RWPE2 (cell line): ENCODE results near the gene HS2ST1.

Experiments
- ATAC-seq: fragments of 200-7000 bp; cut with Tn5 transposase; 3 replicates; pipeline ENCODE4 v1.9.1; 2021; ENCODE audit warnings: low read depth
- DNase-seq: peaks from one replicate; pipeline ENCODE4 v3.0.0-alpha.2; 2020; ENCODE audit warnings: low spot score
- H3K27ac ChIP-seq: fragments of 450-650 bp; 2 replicates; pipeline ENCODE4 v1.5.1; 2017; ENCODE audit warnings: mild to moderate bottlenecking; ENCODE audit not compliant: poor library complexity, severe bottlenecking
- H3K27me3 ChIP-seq: fragments of 250-450 bp; sonication (Bioruptor Pico); 2 replicates; pipeline ENCODE4 v1.5.1; 2021; ENCODE audit warnings: mild to moderate bottlenecking, moderate library complexity; ENCODE audit not compliant: insufficient read depth, poor library complexity, severe bottlenecking
- H3K36me3 ChIP-seq: fragments of 250-450 bp; sonication (Bioruptor Pico); 2 replicates; pipeline ENCODE4 v1.5.1; 2020; ENCODE audit warnings: low read depth, mild to moderate bottlenecking, moderate library complexity
- H3K4me1 ChIP-seq: fragments of 250-450 bp; sonication (Bioruptor Pico); 2 replicates; pipeline ENCODE4 v1.5.1; 2021; ENCODE audit warnings: mild to moderate bottlenecking, moderate library complexity; ENCODE audit not compliant: insufficient read depth, poor library complexity, severe bottlenecking
- H3K4me3 ChIP-seq: fragments of 250-450 bp; sonication (Bioruptor Pico); 2 replicates; pipeline ENCODE4 v1.5.1; 2021; ENCODE audit warnings: mild to moderate bottlenecking, moderate library complexity; ENCODE audit not compliant: severe bottlenecking
- H3K9me3 ChIP-seq: fragments of 250-450 bp; sonication (Bioruptor Pico); 2 replicates; pipeline ENCODE4 v1.5.1; 2021; ENCODE audit warnings: mild to moderate bottlenecking, moderate library complexity; ENCODE audit not compliant: severe bottlenecking
- CTCF ChIP-seq: fragments of 450-650 bp; IDR thresholded peaks from one replicate; pipeline ENCODE4 v1.5.1; 2017; ENCODE audit warnings: mild to moderate bottlenecking, moderate library complexity; ENCODE audit not compliant: poor library complexity, severe bottlenecking

HS2ST1 gene

DNA sequence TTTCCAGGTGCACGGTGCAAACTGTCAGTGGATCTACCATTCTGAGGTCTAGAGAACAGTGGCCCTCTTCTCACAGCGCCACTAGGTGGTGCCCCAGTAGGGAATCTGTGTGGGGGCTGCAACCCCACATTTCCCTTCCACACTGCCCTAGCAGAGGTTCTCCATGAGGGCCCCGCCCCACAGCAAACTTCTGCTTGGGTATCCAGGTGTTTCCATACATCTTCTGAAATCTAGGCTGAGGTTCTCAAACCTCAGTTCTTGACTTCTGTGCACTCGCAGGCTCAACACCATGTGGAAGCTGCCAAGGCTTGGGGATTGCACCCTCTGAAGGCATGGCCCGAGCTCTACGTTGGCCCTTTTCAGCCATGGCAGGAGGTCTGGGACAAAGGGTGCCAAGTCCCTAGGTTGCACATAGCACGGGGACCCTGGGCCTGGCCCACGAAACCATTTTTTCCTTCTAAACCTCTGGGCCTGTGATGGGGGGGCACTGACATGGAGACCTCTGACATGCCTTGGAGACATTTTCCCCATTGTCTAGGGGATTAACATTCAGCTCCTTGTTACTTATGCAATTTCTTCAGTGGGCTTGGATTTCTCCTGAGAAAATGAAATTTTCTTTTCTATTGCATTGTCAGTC, 10.0 kb downstream of the HS2ST1 start:
- DNase-seq (no peak), ATAC-seq (no peak)
- Histone ChIP-seq H3K9me3 (peaks cover 17% of the 10 kb centered on the region), H3K4me1 (peaks cover 13% of the 10 kb centered on the region), H3K27ac (no peak overlapping the region), H3K27me3 (no peaks in the 10 kb centered on the region), H3K4me3 (no peak overlapping the region), H3K36me3 (no peaks in the 10 kb centered on the region)
- no peak for TF ChIP-seq CTCF

DNA sequence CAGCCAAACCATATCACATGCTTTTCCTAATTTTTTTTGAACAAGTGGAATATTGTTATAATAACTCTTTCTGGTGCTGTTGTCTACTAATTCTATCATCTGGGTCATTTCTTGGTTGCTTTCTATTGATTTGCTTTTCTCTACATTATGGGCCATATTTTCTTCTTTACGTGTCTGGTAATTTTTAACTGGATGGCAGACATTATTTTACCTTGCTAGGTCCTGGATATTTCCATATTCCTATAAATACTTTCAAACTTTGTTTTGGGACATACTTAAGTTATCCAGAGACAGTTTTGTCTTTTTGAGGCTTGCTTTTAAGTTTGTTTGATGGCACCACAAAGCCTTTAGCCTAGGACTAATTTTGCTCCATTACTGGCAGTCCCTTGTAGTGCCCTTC, 11.3 kb downstream of the HS2ST1 start:
- ATAC-seq (no peak), DNase-seq (no peak)
- Histone ChIP-seq H3K9me3 (peaks cover 17% of the 10 kb centered on the region), H3K4me1 (peaks cover 12% of the 10 kb centered on the region), H3K27ac (no peak overlapping the region), H3K4me3 (no peak overlapping the region), H3K36me3 (no peaks in the 10 kb centered on the region), H3K27me3 (no peaks in the 10 kb centered on the region)
- TF ChIP-seq CTCF, result no peak

DNA sequence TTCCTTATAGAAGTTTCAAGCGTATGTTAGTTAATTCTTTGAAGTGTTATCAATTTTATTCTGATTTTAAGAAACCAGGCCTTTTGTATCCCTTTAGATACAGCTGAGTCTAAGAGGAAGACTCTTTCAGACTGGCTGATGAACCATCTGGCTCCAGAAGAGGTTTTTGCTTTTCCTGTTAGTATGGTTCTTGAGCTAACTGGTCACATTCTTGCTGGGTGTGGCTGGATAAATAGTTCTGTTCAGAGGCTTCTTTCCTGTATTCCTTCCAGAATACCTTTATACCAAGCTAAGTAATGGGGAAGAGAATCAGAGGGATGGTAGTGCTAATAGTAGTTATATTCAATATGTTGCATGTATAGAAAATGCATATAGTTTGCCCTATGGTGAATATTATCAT, 12.4 kb downstream of the HS2ST1 start:
- Histone ChIP-seq H3K4me3 (no peak overlapping the region), H3K4me1 (peaks cover 12% of the 10 kb centered on the region), H3K9me3 (peaks cover 15% of the 10 kb centered on the region), H3K36me3 (no peaks in the 10 kb centered on the region), H3K27me3 (no peaks in the 10 kb centered on the region), H3K27ac (no peak overlapping the region)
- no peak for TF ChIP-seq CTCF
- ATAC-seq, result peak; percentile 54; the same call in 2 of the 3 replicates
- no peak for DNase-seq

- no peak overlapping the region for H3K4me3 ChIP-seq
- no peaks in the 10 kb centered on the region for H3K36me3 ChIP-seq
- H3K9me3 ChIP-seq, result peaks cover 7% of the 10 kb centered on the region
- no peak for DNase-seq
- no peaks in the 10 kb centered on the region for H3K27me3 ChIP-seq
- TF ChIP-seq CTCF, result no peak
- peaks cover 12% of the 10 kb centered on the region for H3K4me1 ChIP-seq
- no peak for ATAC-seq
- H3K27ac ChIP-seq, result no peak overlapping the region
Observed at GRCh38 chr1:86928819-86929218, 14.4 kb downstream of the HS2ST1 start.

DNA sequence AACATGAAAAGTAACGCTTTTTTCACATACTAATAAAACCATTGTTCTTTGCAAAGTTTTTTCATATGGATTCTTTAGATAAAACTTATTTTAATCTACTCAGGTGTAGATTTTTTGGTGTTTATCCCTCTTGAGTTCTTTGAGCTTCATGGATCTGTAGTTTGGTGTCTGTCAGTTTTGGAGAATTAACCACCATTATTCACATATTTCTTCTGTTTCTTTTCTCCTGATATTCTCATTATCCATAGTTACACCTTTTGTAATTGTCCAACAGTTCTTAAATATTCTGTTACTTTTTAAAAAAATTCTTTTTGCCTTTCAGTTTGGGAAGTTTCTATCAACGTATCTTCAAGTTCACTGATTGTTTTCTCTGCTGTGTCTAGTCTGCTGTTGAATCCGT, 18.6 kb downstream of the HS2ST1 start:
- Histone ChIP-seq H3K9me3 (no peaks in the 10 kb centered on the region), H3K36me3 (no peaks in the 10 kb centered on the region), H3K4me1 (peaks cover 8% of the 10 kb centered on the region), H3K27ac (no peak overlapping the region), H3K27me3 (no peaks in the 10 kb centered on the region), H3K4me3 (no peak overlapping the region)
- no peak for TF ChIP-seq CTCF
- no peak for DNase-seq
- no peak for ATAC-seq
